SJCRH30 (cell line): ENCODE results near the gene KIF18A. TPM values are rescaled to one million over a fixed set of nuclear protein-coding genes. Genes with fewer than 3 reads are reported as not detected.
"Not testable (repeated sequence)": the region's sequence is repeated elsewhere in the genome, so short reads cannot be mapped to it uniquely, and the experiment has no call there.

Experiments
- DNase-seq, 2 experiments: peaks; one replicate each; pipeline ENCODE4 v3.0.0-alpha.2; 2015 to 2020
- H3K27ac ChIP-seq: fragments of 250-450 bp; sonication (Bioruptor Pico); 2 replicates; pipeline ENCODE4 v1.5.1; 2020; ENCODE audit warnings: mild to moderate bottlenecking, moderate library complexity
- H3K27me3 ChIP-seq: fragments of 250-450 bp; sonication (Bioruptor Pico); 2 replicates; pipeline ENCODE4 v1.5.1; 2020; ENCODE audit warnings: mild to moderate bottlenecking, moderate library complexity
- H3K36me3 ChIP-seq: fragments of 250-450 bp; sonication (Bioruptor Pico); 2 replicates; pipeline ENCODE4 v1.5.1; 2020; ENCODE audit warnings: mild to moderate bottlenecking, moderate library complexity
- H3K4me1 ChIP-seq: fragments of 250-450 bp; sonication (Bioruptor Pico); 2 replicates; pipeline ENCODE4 v1.5.1; 2020; ENCODE audit warnings: mild to moderate bottlenecking, moderate library complexity
- H3K4me3 ChIP-seq: fragments of 250-450 bp; sonication (Bioruptor Pico); 2 replicates; pipeline ENCODE4 v1.5.1; 2020; ENCODE audit warnings: mild to moderate bottlenecking, moderate library complexity
- H3K9me3 ChIP-seq: fragments of 250-450 bp; sonication (Bioruptor Pico); replicated peaks from 2 replicates; pipeline ENCODE4 v1.5.1; 2020; ENCODE audit warnings: mild to moderate bottlenecking, moderate library complexity
- total RNA-seq: library from RNA; depleted of rRNA; stranded (reverse); fragments of >200 nt; shearing (Covaris generic); gene quantifications from 2 replicates; pipeline ENCODE4 v1.2.3, GENCODE V29; 2014

The KIF18A gene
- total RNA-seq, 1 experiment from 2014 or later = 45.0 TPM

- H3K27ac ChIP-seq = no peak overlapping the region
- no peak overlapping the region for H3K4me3 ChIP-seq
- no peak for DNase-seq
- H3K27me3 ChIP-seq = no peaks in the 10 kb centered on the region
- peaks cover 54% of the 10 kb centered on the region for H3K36me3 ChIP-seq
- no peaks in the 10 kb centered on the region for H3K9me3 ChIP-seq
- no peaks in the 10 kb centered on the region for H3K4me1 ChIP-seq
Observed at GRCh38 chr11:28092786-28093185, 15.2 kb downstream of the KIF18A start.

GRCh38 chr11:28090052-28090749 is 17.8 kb downstream of the KIF18A start:
- Histone ChIP-seq H3K27ac (no peak overlapping the region), H3K4me3 (no peak overlapping the region), H3K36me3 (peaks cover 48% of the 10 kb centered on the region), H3K27me3 (no peaks in the 10 kb centered on the region), H3K4me1 (no peaks in the 10 kb centered on the region), H3K9me3 (no peaks in the 10 kb centered on the region)
- DNase-seq = no peak

- DNase-seq = no peak
- no peak overlapping the region for H3K4me3 ChIP-seq
- no peaks in the 10 kb centered on the region for H3K9me3 ChIP-seq
- peaks cover 49% of the 10 kb centered on the region for H3K36me3 ChIP-seq
- H3K4me1 ChIP-seq = no peaks in the 10 kb centered on the region
- no peak overlapping the region for H3K27ac ChIP-seq
- H3K27me3 ChIP-seq = no peaks in the 10 kb centered on the region
Observed at GRCh38 chr11:28089378-28089777, 18.6 kb downstream of the KIF18A start.

- peaks cover 53% of the 10 kb centered on the region for H3K36me3 ChIP-seq
- not testable (repeated sequence) for H3K4me3 ChIP-seq, H3K9me3 ChIP-seq, H3K27ac ChIP-seq, H3K4me1 ChIP-seq, H3K27me3 ChIP-seq, DNase-seq
Observed at GRCh38 chr11:28087693-28088092, 20.3 kb downstream of the KIF18A start.

GRCh38 chr11:28087192-28087591 is 20.8 kb downstream of the KIF18A start:
- not testable (repeated sequence) for H3K27ac ChIP-seq, H3K9me3 ChIP-seq, H3K27me3 ChIP-seq, DNase-seq, H3K4me1 ChIP-seq, H3K4me3 ChIP-seq
- H3K36me3 ChIP-seq = peaks cover 57% of the 10 kb centered on the region

GRCh38 chr11:28086569-28086968 is 21.4 kb downstream of the KIF18A start:
- H3K27ac ChIP-seq = no peak overlapping the region
- H3K27me3 ChIP-seq = no peaks in the 10 kb centered on the region
- H3K4me3 ChIP-seq = no peak overlapping the region
- no peaks in the 10 kb centered on the region for H3K4me1 ChIP-seq
- no peak for DNase-seq
- peaks cover 61% of the 10 kb centered on the region for H3K36me3 ChIP-seq
- no peaks in the 10 kb centered on the region for H3K9me3 ChIP-seq

GRCh38 chr11:28083118-28083517 is 24.8 kb downstream of the KIF18A start:
- H3K9me3 ChIP-seq = no peaks in the 10 kb centered on the region
- H3K27ac ChIP-seq = no peak overlapping the region
- no peaks in the 10 kb centered on the region for H3K27me3 ChIP-seq
- H3K4me1 ChIP-seq = no peaks in the 10 kb centered on the region
- peaks cover 67% of the 10 kb centered on the region for H3K36me3 ChIP-seq
- no peak for DNase-seq
- H3K4me3 ChIP-seq = no peak overlapping the region

GRCh38 chr11:28077521-28077920 is 30.4 kb downstream of the KIF18A start:
- no peak for DNase-seq
- H3K27ac ChIP-seq = no peak overlapping the region
- no peaks in the 10 kb centered on the region for H3K27me3 ChIP-seq
- H3K9me3 ChIP-seq = no peaks in the 10 kb centered on the region
- H3K4me1 ChIP-seq = peaks cover 6% of the 10 kb centered on the region; the same call in 1 of the 2 replicates
- no peak overlapping the region for H3K4me3 ChIP-seq
- H3K36me3 ChIP-seq = peaks cover 66% of the 10 kb centered on the region

GRCh38 chr11:28072321-28072720 is 35.6 kb downstream of the KIF18A start:
- peaks cover 31% of the 10 kb centered on the region for H3K36me3 ChIP-seq

GRCh38 chr11:28071305-28071704 is 36.7 kb downstream of the KIF18A start:
- no peak for DNase-seq
- H3K27ac ChIP-seq = no peak overlapping the region
- H3K9me3 ChIP-seq = no peaks in the 10 kb centered on the region
- no peak overlapping the region for H3K4me3 ChIP-seq
- no peaks in the 10 kb centered on the region for H3K27me3 ChIP-seq
- peaks cover 24% of the 10 kb centered on the region for H3K36me3 ChIP-seq
- peaks cover 6% of the 10 kb centered on the region; the same call in 1 of the 2 replicates for H3K4me1 ChIP-seq

More at GRCh38 chr11:28072321-28072720, 35.6 kb downstream of the KIF18A start:
- DNase-seq = no peak
- H3K9me3 ChIP-seq = no peaks in the 10 kb centered on the region
- H3K4me1 ChIP-seq = peaks cover 6% of the 10 kb centered on the region; the same call in 1 of the 2 replicates
- no peaks in the 10 kb centered on the region for H3K27me3 ChIP-seq
- H3K27ac ChIP-seq = no peak overlapping the region
- no peak overlapping the region for H3K4me3 ChIP-seq

GRCh38 chr11:28058333-28058732 is 49.6 kb downstream of the KIF18A start:
- Histone ChIP-seq H3K36me3 (peaks cover 72% of the 10 kb centered on the region), H3K27me3 (no peaks in the 10 kb centered on the region), H3K4me3 (no peak overlapping the region), H3K9me3 (no peaks in the 10 kb centered on the region), H3K4me1 (peaks cover 12% of the 10 kb centered on the region), H3K27ac (peak overlapping the region; percentile 62)
- DNase-seq = peak; percentile 67 to 76

GRCh38 chr11:28054821-28055220 is 53.1 kb downstream of the KIF18A start:
- H3K27me3 ChIP-seq = no peaks in the 10 kb centered on the region
- no peak overlapping the region for H3K4me3 ChIP-seq
- no peaks in the 10 kb centered on the region for H3K9me3 ChIP-seq
- H3K36me3 ChIP-seq = peaks cover 61% of the 10 kb centered on the region
- H3K4me1 ChIP-seq = peaks cover 12% of the 10 kb centered on the region
- DNase-seq = no peak
- no peak overlapping the region for H3K27ac ChIP-seq

- 0 out of 2 replicates have a peak, but pooled peaks cover 2% of the 10 kb centered on the region for H3K4me1 ChIP-seq
- peaks cover 29% of the 10 kb centered on the region for H3K36me3 ChIP-seq
- H3K4me3 ChIP-seq = no peak overlapping the region
- H3K27me3 ChIP-seq = no peaks in the 10 kb centered on the region
- no peak overlapping the region for H3K27ac ChIP-seq
- no peaks in the 10 kb centered on the region for H3K9me3 ChIP-seq
- peak in 1 of 2 experiments; percentile 5 for DNase-seq
Observed at GRCh38 chr11:28049338-28050216, 58.4 kb downstream of the KIF18A start.

GRCh38 chr11:28048812-28049211 is 59.1 kb downstream of the KIF18A start:
- no peak overlapping the region for H3K4me3 ChIP-seq
- no peak for DNase-seq
- H3K4me1 ChIP-seq = 0 out of 2 replicates have a peak, but pooled peaks cover 2% of the 10 kb centered on the region
- H3K36me3 ChIP-seq = peaks cover 28% of the 10 kb centered on the region
- no peaks in the 10 kb centered on the region for H3K9me3 ChIP-seq
- H3K27ac ChIP-seq = no peak overlapping the region
- no peaks in the 10 kb centered on the region for H3K27me3 ChIP-seq
